Choroid plexus epithelial cell (primary cell): ENCODE measurements around the gene ADAMTS3.

Experiments
- DNase-seq: peaks from one replicate; pipeline ENCODE4 v3.0.0-alpha.2; 2010; ENCODE audit warnings: low read depth
- H3K4me3 ChIP-seq: 2 replicates; pipeline ENCODE4 v1.5.1; 2011; ENCODE audit warnings: low read depth, mild to moderate bottlenecking, control low read depth, low read length, moderate library complexity
- CTCF ChIP-seq: conservative IDR thresholded peaks from 2 replicates; pipeline ENCODE4 v1.5.1; 2011; ENCODE audit warnings: low read depth, mild to moderate bottlenecking, control low read depth, inconsistent platforms, low read length, moderate library complexity

ADAMTS3 gene

GRCh38 chr4:72274251-72274650 lies 294.8 kb downstream of the ADAMTS3 start:
- TF ChIP-seq CTCF = no peak
- DNase-seq = no peak
- no peak overlapping the region for H3K4me3 ChIP-seq

- DNase-seq = no peak
- no peak overlapping the region for H3K4me3 ChIP-seq
- no peak for TF ChIP-seq CTCF
Measured at GRCh38 chr4:72255269-72255668, 313.8 kb downstream of the ADAMTS3 start.

- no peak overlapping the region for H3K4me3 ChIP-seq
- DNase-seq = no peak
- no peak for TF ChIP-seq CTCF
Measured at GRCh38 chr4:72243641-72244040, 325.4 kb downstream of the ADAMTS3 start.

GRCh38 chr4:72239487-72240116 lies 329.4 kb downstream of the ADAMTS3 start:
- no peak for TF ChIP-seq CTCF
- DNase-seq = no peak
- no peak overlapping the region for H3K4me3 ChIP-seq
